IMR-90 (cell line): ENCODE measurements around the gene ZDHHC7. TPM values are rescaled to one million over a fixed set of nuclear protein-coding genes. Genes with fewer than 3 reads are reported as not detected.

Experiments used
- ATAC-seq: fragments of 200-7000 bp; cut with Tn5 transposase; 2 replicates; pipeline ENCODE4 v1.9.1; 2020; ENCODE audit warnings: low read depth, mild to moderate bottlenecking, moderate library complexity
- BruUV-seq: library from RNA; stranded (reverse); fragments of 400-500 nt; replicated peaks from 2 replicates; lab custom pipeline; 2021; lab: Mats Ljungman, UMichigan
- CTCF ChIA-PET: fragments of 300-600 bp; formaldehyde crosslinking; extraction: SDS; loops from one replicate; lab custom pipeline; 2021; ENCODE audit warnings: antibody characterized with exemption; lab: Yijun Ruan, JAX
- POLR2A ChIA-PET: fragments of 300-600 bp; sonication (Branson Sonifier 250); formaldehyde crosslinking; loops from one replicate; lab custom pipeline; 2022; ENCODE audit warnings: antibody characterized with exemption; ENCODE audit not compliant: unreplicated experiment; lab: Charles Lee
- DNase-seq: peaks from one replicate; pipeline ENCODE4 v3.0.0; 2013
- H2AFZ ChIP-seq: replicated peaks from 2 replicates; pipeline ENCODE3; 2013; ENCODE audit warnings: low read length, mild to moderate bottlenecking; ENCODE audit not compliant: poor library complexity
- H2AK5ac ChIP-seq: 2 replicates; pipeline ENCODE4 v1.6.1; 2013; ENCODE audit warnings: low read depth, low read length, inconsistent platforms
- H2AK9ac ChIP-seq: replicated peaks from 2 replicates; pipeline ENCODE3; 2013; ENCODE audit warnings: mild to moderate bottlenecking, low read depth, low read length, moderate library complexity; ENCODE audit not compliant: poor library complexity
- H2BK120ac ChIP-seq: 2 replicates; pipeline ENCODE4 v1.6.1; 2013; ENCODE audit warnings: low read depth, low read length, inconsistent platforms
- H2BK15ac ChIP-seq: 3 replicates; pipeline ENCODE4 v1.6.1; 2013; ENCODE audit warnings: low read depth, low read length, inconsistent platforms
- H2BK20ac ChIP-seq: 2 replicates; pipeline ENCODE4 v1.6.1; 2013; ENCODE audit warnings: low read depth, mild to moderate bottlenecking, inconsistent platforms, low read length, moderate library complexity
- H2BK5ac ChIP-seq: 2 replicates; pipeline ENCODE4 v1.6.1; 2013; ENCODE audit warnings: mild to moderate bottlenecking, low read depth, low read length, inconsistent platforms; ENCODE audit not compliant: poor library complexity, severe bottlenecking
- H3K14ac ChIP-seq: replicated peaks from 2 replicates; pipeline ENCODE4 v1.6.1; 2013; ENCODE audit warnings: low read depth, low read length, inconsistent platforms
- H3K18ac ChIP-seq: 2 replicates; pipeline ENCODE4 v1.6.1; 2013; ENCODE audit warnings: low read depth, low read length, control low read depth
- H3K23ac ChIP-seq: 2 replicates; pipeline ENCODE4 v1.6.1; 2013; ENCODE audit warnings: low read depth, low read length, inconsistent platforms
- H3K27ac ChIP-seq: 2 replicates; pipeline ENCODE4 v1.5.1; 2013; ENCODE audit warnings: mild to moderate bottlenecking, control low read depth, low read length; ENCODE audit not compliant: insufficient read depth
- H3K27me3 ChIP-seq: 2 replicates; pipeline ENCODE4 v1.6.1; 2013; ENCODE audit warnings: low read length; ENCODE audit not compliant: control insufficient read depth, insufficient read depth
- H3K36me3 ChIP-seq: 2 replicates; pipeline ENCODE4 v1.6.1; 2013; ENCODE audit warnings: low read length, mixed read lengths; ENCODE audit not compliant: control insufficient read depth, insufficient read depth
- H3K4ac ChIP-seq: 2 replicates; pipeline ENCODE4 v1.6.1; 2013; ENCODE audit warnings: low read depth, low read length, inconsistent platforms
- H3K4me1 ChIP-seq: 2 replicates; pipeline ENCODE4 v1.6.1; 2013; ENCODE audit warnings: low read length, mixed read lengths; ENCODE audit not compliant: control insufficient read depth, insufficient read depth
- H3K4me2 ChIP-seq: 2 replicates; pipeline ENCODE4 v1.6.1; 2013; ENCODE audit warnings: low read depth, mild to moderate bottlenecking, control low read depth, low read length, moderate library complexity
- H3K4me3 ChIP-seq: 2 replicates; pipeline ENCODE4 v1.5.1; 2013; ENCODE audit warnings: low read depth, mild to moderate bottlenecking, control low read depth, low read length, moderate library complexity; ENCODE audit not compliant: insufficient read depth
- H3K56ac ChIP-seq: 2 replicates; pipeline ENCODE4 v1.6.1; 2013; ENCODE audit warnings: low read length, inconsistent platforms; ENCODE audit not compliant: insufficient read depth; ENCODE audit errors: extremely low read depth
- H3K79me1 ChIP-seq, 2 experiments: 2 replicates each; pipeline ENCODE4 v1.6.1; 2013; ENCODE audit warnings: low read length in 2 of 2, inconsistent platforms in 1 of 2, low read depth in 1 of 2
- H3K9ac ChIP-seq: 2 replicates; pipeline ENCODE4 v1.6.1; 2013; ENCODE audit warnings: low read depth, low read length, control low read depth
- H3K9me1 ChIP-seq: 2 replicates; pipeline ENCODE4 v1.6.1; 2013; ENCODE audit warnings: low read length, inconsistent platforms; ENCODE audit not compliant: insufficient read depth
- H3K9me3 ChIP-seq: 2 replicates; pipeline ENCODE4 v1.6.1; 2013; ENCODE audit warnings: low read length; ENCODE audit not compliant: control insufficient read depth, insufficient read depth
- H4K20me1 ChIP-seq: 2 replicates; pipeline ENCODE4 v1.6.1; 2013; ENCODE audit warnings: low read length, inconsistent platforms; ENCODE audit not compliant: insufficient read depth
- H4K5ac ChIP-seq: 2 replicates; pipeline ENCODE4 v1.6.1; 2013; ENCODE audit warnings: mild to moderate bottlenecking, low read depth, low read length, control low read depth
- H4K8ac ChIP-seq, 2 experiments: 2 replicates each; pipeline ENCODE4 v1.6.1; 2013; ENCODE audit warnings: low read depth in 2 of 2, low read length in 2 of 2, control low read depth in 1 of 2, inconsistent platforms in 1 of 2
- H4K91ac ChIP-seq: 2 replicates; pipeline ENCODE4 v1.6.1; 2013; ENCODE audit warnings: low read depth, low read length, inconsistent platforms; ENCODE audit not compliant: insufficient read depth
- BHLHE40 ChIP-seq: fragments of 150-350 bp; IDR thresholded peaks from 2 replicates; pipeline ENCODE4 v1.6.1; 2016; ENCODE audit warnings: mild to moderate bottlenecking, low read depth, low read length
- RFX5 ChIP-seq: IDR thresholded peaks from 2 replicates; pipeline ENCODE4 v1.8.0; 2012; ENCODE audit warnings: low read depth, mild to moderate bottlenecking, low read length, moderate library complexity
- WGBS, 2 experiments: methylation state at CpG; one replicate each; pipeline versions ENCODE4 v1.1.5 to v1.1.7; 2013; ENCODE audit warnings: missing lambda C conversion rate in 2 of 2; ENCODE audit not compliant: insufficient read length in 1 of 2; ENCODE audit errors: extremely low coverage in 2 of 2; 5-methylcytosine and 5-hydroxymethylcytosine counted together
- dilution Hi-C: fragments of 300-500 bp; cut with HindIII; formaldehyde crosslinking; loops from one replicate; pipeline ENCODE4 v1.14.3; 2018; ENCODE audit warnings: low sequenced_read_pairs; ENCODE audit not compliant: unreplicated experiment
- in situ Hi-C: fragments of 300-500 bp; cut with MboI; formaldehyde crosslinking; loops from 3 replicates; pipeline ENCODE4 v1.14.3; 2019; ENCODE audit warnings: low sequenced_read_pairs, inconsistent platforms, mixed read lengths
- intact Hi-C: fragments of 100-400 bp; cut with micrococcal nuclease; formaldehyde crosslinking; loops from 2 replicates; pipeline ENCODE4 v1.10.0; 2022
- polyA plus RNA-seq, 3 experiments: library from polyadenylated mRNA; depleted of rRNA; stranded (reverse); fragments of >200 nt; gene quantifications; 2 replicates each; pipeline ENCODE4 v1.2.3, GENCODE V29; 2012; ENCODE audit warnings: low replicate concordance in 1 of 3
- total RNA-seq: library from RNA; depleted of rRNA; stranded (reverse); fragments of >200 nt; gene quantifications from 2 replicates; pipeline ENCODE4 v1.2.3, GENCODE V29; 2012

The ZDHHC7 gene
- total and polyA plus RNA-seq, 2 of the 4 experiments (the other 2 are of a cell fraction): 80.1 to 97.1 TPM

GRCh38 chr16:85018529-85019236 is 7.3 kb upstream of the ZDHHC7 start:
- in situ Hi-C loops: no loop called here

More at GRCh38 chr16:85018529-85019236, 7.3 kb upstream of the ZDHHC7 start:
- intact Hi-C loops: no loop called here
- Histone ChIP-seq H2BK20ac (no peak overlapping the region), H3K23ac (no peak overlapping the region), H3K27ac (no peak overlapping the region), H3K9me1 (no peaks in the 10 kb centered on the region; the same call in 1 of the 2 replicates), H3K4me1 (peaks cover 2% of the 10 kb centered on the region; the same call in 1 of the 2 replicates), H3K4me2 (no peak overlapping the region), H3K36me3 (no peaks in the 10 kb centered on the region), H3K9ac (no peak overlapping the region), H3K79me1 (no peaks in the 10 kb centered on the region), H2BK120ac (no peak overlapping the region), H2BK15ac (no peak overlapping the region), H2AK9ac (no peak overlapping the region), H3K27me3 (no peaks in the 10 kb centered on the region), H2AFZ (no peak overlapping the region), H2BK5ac (no peak overlapping the region), H3K4me3 (no peak overlapping the region), H4K5ac (no peak overlapping the region), H3K56ac (no peak overlapping the region), H4K91ac (no peak overlapping the region), H3K4ac (no peak overlapping the region), H4K20me1 (no peaks in the 10 kb centered on the region; the same call in 1 of the 2 replicates), H4K8ac (no peak overlapping the region), H2AK5ac (no peak overlapping the region), H3K9me3 (no peaks in the 10 kb centered on the region), H3K14ac (no peak overlapping the region), H3K18ac (no peak overlapping the region)
- no peak for TF ChIP-seq RFX5
- no peak for TF ChIP-seq BHLHE40
- BruUV-seq: no TSS peak
- POLR2A ChIA-PET: no interaction called here
- WGBS, 2 experiments: 89% methylated on average over 10 of the region's 19 CpGs; no CpG with 5 or more reads in 1 of the 2 experiments
- DNase-seq (no peak), ATAC-seq (no peak)
- dilution Hi-C loops: no loop called here
- CTCF ChIA-PET: no interaction called here
